ENCODE results near the gene ARHGAP25.

GRCh38 chr2:68734176-68734575, 435 bp upstream of the ARHGAP25 start:
- TF ChIP-seq POLR2A (IDR thresholded peaks at IDR 0.05; ENCODE audit: low read depth, low read length) = no peak
- no peak for TF ChIP-seq TAF1 (IDR thresholded peaks at IDR 0.05; ENCODE audit: borderline replicate concordance, low read depth, low read length)

All from GM12892 (cell line).